Endothelial cell of umbilical vein (primary cell): Measurements from ENCODE around the gene SERPINA3. TPM values are rescaled to one million over a fixed set of nuclear protein-coding genes. Genes with fewer than 3 reads are reported as not detected.

Experiments used
- BruUV-seq: library from RNA; stranded (reverse); fragments of 400-500 nt; replicated peaks from 2 replicates; lab custom pipeline; 2021; lab: Mats Ljungman, UMichigan
- CTCF ChIA-PET: fragments of 300-600, 350-600 bp; sonication (Branson Sonifier 250); formaldehyde crosslinking; loops from one replicate; lab custom pipeline; 2021; ENCODE audit warnings: antibody characterized with exemption, inconsistent platforms; lab: Charles Lee
- POLR2A ChIA-PET: fragments of 300-600, 350-600 bp; sonication (Branson Sonifier 250); formaldehyde crosslinking; loops from one replicate; lab custom pipeline; 2021; ENCODE audit warnings: antibody characterized with exemption, inconsistent platforms; lab: Charles Lee
- DNase-seq: peaks from one replicate; pipeline ENCODE4 v3.0.0-alpha.2; 2011; ENCODE audit warnings: low read depth, low spot score
- FAIRE-seq: peaks from 2 replicates; lab custom pipeline; 2011; peaks lifted over from hg19 to GRCh38; lab: Jason Lieb, UNC
- H2AFZ ChIP-seq: 2 replicates; pipeline ENCODE4 v1.6.0; 2012; ENCODE audit warnings: low read depth, low read length, control low read depth, inconsistent platforms
- H3K27ac ChIP-seq: 2 replicates; pipeline ENCODE4 v1.5.1; 2011; ENCODE audit warnings: low read depth, mild to moderate bottlenecking, control low read depth, low read length, moderate library complexity; ENCODE audit not compliant: insufficient read depth
- H3K27me3 ChIP-seq, 2 experiments: 2 replicates each; pipeline versions ENCODE4 v1.6.0 to v1.6.1; 2011; ENCODE audit warnings: low read length in 2 of 2, mixed read lengths in 1 of 2; ENCODE audit not compliant: control insufficient read depth in 2 of 2, insufficient read depth in 2 of 2
- H3K36me3 ChIP-seq, 2 experiments: 2 replicates in 1 of 2; 3 replicates in 1 of 2; pipeline ENCODE4 v1.5.1; 2011; ENCODE audit warnings: low read length in 2 of 2, mild to moderate bottlenecking in 1 of 2, moderate library complexity in 1 of 2; ENCODE audit not compliant: control insufficient read depth in 2 of 2, insufficient read depth in 2 of 2; ENCODE audit errors: extremely low read depth in 1 of 2
- H3K4me1 ChIP-seq: 3 replicates; pipeline ENCODE4 v1.5.1; 2011; ENCODE audit warnings: mild to moderate bottlenecking, low read length; ENCODE audit not compliant: control insufficient read depth, insufficient read depth; ENCODE audit errors: extremely low read depth
- H3K4me2 ChIP-seq: 2 replicates; pipeline ENCODE4 v1.6.1; 2011; ENCODE audit warnings: low read length, control low read depth, mixed read lengths; ENCODE audit not compliant: insufficient read depth
- H3K4me3 ChIP-seq, 3 experiments: fragments of 200-600 bp in 1 of 3; sonication (generic), shearing (Covaris generic) in 1 of 3; replicated peaks in 1 of 3; 2 replicates each; pipeline ENCODE4 v1.5.1; 2011 to 2016; ENCODE audit warnings: control low read depth in 3 of 3, low read length in 3 of 3, mild to moderate bottlenecking in 2 of 3, inconsistent platforms in 1 of 3, low read depth in 1 of 3, moderate library complexity in 1 of 3; ENCODE audit not compliant: insufficient read depth in 1 of 3
- H3K79me2 ChIP-seq: 2 replicates; pipeline ENCODE4 v1.6.0; 2012; ENCODE audit warnings: low read length, inconsistent platforms; ENCODE audit not compliant: control insufficient read depth, insufficient read depth
- H3K9ac ChIP-seq: replicated peaks from 2 replicates; pipeline ENCODE3; 2011; ENCODE audit warnings: low read length, control low read depth; ENCODE audit not compliant: insufficient read depth; ENCODE audit errors: extremely low read depth
- H3K9me1 ChIP-seq: replicated peaks from 3 replicates; pipeline ENCODE4 v1.6.0; 2011; ENCODE audit warnings: mild to moderate bottlenecking, low read length; ENCODE audit not compliant: control insufficient read depth, insufficient read depth; ENCODE audit errors: extremely low read depth
- H3K9me3 ChIP-seq: replicated peaks from 2 replicates; pipeline ENCODE4 v1.5.1; 2012; ENCODE audit warnings: low read length, inconsistent platforms; ENCODE audit not compliant: control insufficient read depth, insufficient read depth
- H4K20me1 ChIP-seq: replicated peaks from 2 replicates; pipeline ENCODE3; 2011; ENCODE audit warnings: mild to moderate bottlenecking, low read length; ENCODE audit not compliant: control insufficient read depth, insufficient read depth; ENCODE audit errors: extremely low read depth
- EZH2 ChIP-seq: IDR thresholded peaks from 2 replicates; pipeline ENCODE4 v1.6.1; 2012; ENCODE audit warnings: borderline replicate concordance, low read depth, mild to moderate bottlenecking, moderate library complexity, low read length, inconsistent platforms; ENCODE audit not compliant: severe bottlenecking
- FOS ChIP-seq: IDR thresholded peaks from 2 replicates; pipeline ENCODE4 v1.6.1; 2011; ENCODE audit warnings: mild to moderate bottlenecking, low read length, moderate library complexity, borderline replicate concordance; ENCODE audit not compliant: insufficient read depth
- GATA2 ChIP-seq: IDR thresholded peaks from 2 replicates; pipeline ENCODE4 v1.7.0; 2011; ENCODE audit warnings: low read depth, mild to moderate bottlenecking, moderate library complexity, mixed read lengths, low read length; ENCODE audit not compliant: insufficient read length, insufficient read depth
- MYC ChIP-seq: IDR thresholded peaks from one replicate; pipeline ENCODE4 v1.6.1; 2011; ENCODE audit warnings: mild to moderate bottlenecking, low read depth, low read length
- POLR2A ChIP-seq: IDR thresholded peaks from 2 replicates; pipeline ENCODE4 v1.6.1; 2012; ENCODE audit warnings: low read depth, mild to moderate bottlenecking, control low read depth, low read length
- dilution Hi-C: fragments of 300-500 bp; cut with MboI; formaldehyde crosslinking; loops from one replicate; pipeline ENCODE4 v1.15.0; 2019; ENCODE audit warnings: low sequenced_read_pairs; ENCODE audit not compliant: extremely low pct_ligation_motif_present
- intact Hi-C: fragments of 100-400 bp; cut with micrococcal nuclease; formaldehyde crosslinking; loops from one replicate; pipeline ENCODE4 v1.10.0; 2022
- polyA plus RNA-seq, 4 experiments: library from polyadenylated mRNA; depleted of rRNA in 3 of 4; stranded (reverse) in 3 of 4; unstranded in 1 of 4; fragments of >200 nt; gene quantifications; 2 replicates each; pipeline versions ENCODE4 v1.2.1 to v1.2.3, GENCODE V29; 2011 to 2012; ENCODE audit warnings: missing spikeins in 1 of 4
- total RNA-seq: library from RNA; stranded (reverse); gene quantifications from 2 replicates; pipeline ENCODE4 v1.2.3, GENCODE V29; 2021
- TF ChIP-seq, protein P1 (sequence below): IDR thresholded peaks from 2 replicates; pipeline ENCODE4 v1.6.1; 2011; ENCODE audit not compliant: insufficient read depth, insufficient read length

Gene SERPINA3
- total and polyA plus RNA-seq, 2 donors (not counting 3 experiments of a cell fraction or from before 2014, with no cell fraction given), result not detected

DNA sequence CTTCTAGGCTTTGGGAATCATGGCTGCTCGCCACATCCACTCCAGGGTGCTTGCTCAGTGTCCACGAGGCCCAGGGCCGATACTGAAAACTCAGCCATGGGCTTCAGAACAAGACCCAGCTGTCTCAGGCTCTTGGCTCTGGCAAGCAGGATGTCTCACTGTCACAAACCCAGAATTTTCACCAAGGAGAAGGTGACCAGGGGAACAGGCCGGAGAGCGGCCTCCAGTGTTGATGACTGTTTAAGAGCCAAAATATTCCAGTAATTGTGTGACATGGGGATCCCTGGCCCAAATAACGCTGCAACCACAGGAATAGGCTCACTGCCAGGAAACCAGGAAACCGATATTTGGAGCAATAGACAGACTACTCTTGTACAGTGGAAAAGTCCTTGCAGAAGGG, 40.8 kb upstream of the SERPINA3 start:
- ChIA-PET POLR2A (no interaction called here), CTCF (no interaction called here)
- Histone ChIP-seq H3K27me3 (no peaks in the 10 kb centered on the region), H3K4me1 (no peaks in the 10 kb centered on the region), H3K9me3 (no peaks in the 10 kb centered on the region), H3K9me1 (no peaks in the 10 kb centered on the region), H2AFZ (no peak overlapping the region), H3K9ac (no peak overlapping the region), H3K27ac (no peak overlapping the region), H4K20me1 (no peaks in the 10 kb centered on the region), H3K4me2 (no peak overlapping the region), H3K36me3 (no peaks in the 10 kb centered on the region), H3K4me3 (no peak overlapping the region), H3K79me2 (no peaks in the 10 kb centered on the region)
- no TSS peak for BruUV-seq
- intact Hi-C loops, result no loop called here
- FAIRE-seq (no peak), DNase-seq (no peak)
- dilution Hi-C loops, result no loop called here
- TF ChIP-seq EZH2 (no peak), GATA2 (no peak), FOS (no peak), MYC (no peak), POLR2A (no peak)
- TF ChIP-seq, protein P1, sequence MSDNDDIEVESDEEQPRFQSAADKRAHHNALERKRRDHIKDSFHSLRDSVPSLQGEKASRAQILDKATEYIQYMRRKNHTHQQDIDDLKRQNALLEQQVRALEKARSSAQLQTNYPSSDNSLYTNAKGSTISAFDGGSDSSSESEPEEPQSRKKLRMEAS, result no peak

DNA sequence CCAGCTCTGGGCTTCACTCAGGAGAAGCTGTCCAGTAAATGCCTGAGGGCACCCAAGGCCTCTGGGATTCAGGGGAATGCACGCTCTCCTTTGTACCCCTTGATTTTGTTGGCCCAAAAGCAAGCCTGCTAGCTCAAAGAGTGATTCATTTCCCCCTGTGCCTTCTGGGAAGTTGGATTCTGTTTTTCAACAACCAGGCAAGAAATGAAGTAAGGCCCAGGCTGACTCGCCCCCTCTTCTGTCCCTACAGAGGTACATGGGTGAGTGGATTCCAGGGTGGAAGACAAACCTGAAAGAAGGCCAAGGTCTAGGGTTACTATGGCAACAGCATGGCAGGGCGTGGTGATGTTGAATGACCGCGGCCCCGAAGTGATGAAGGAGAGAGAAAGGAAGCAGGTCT, 40.2 kb upstream of the SERPINA3 start:
- POLR2A ChIA-PET, result no interaction called here
- no peak for FAIRE-seq
- BruUV-seq, result no TSS peak
- intact Hi-C loops (no loop called here), dilution Hi-C loops (no loop called here)
- Histone ChIP-seq H3K4me2 (no peak overlapping the region), H3K79me2 (no peaks in the 10 kb centered on the region), H3K36me3 (no peaks in the 10 kb centered on the region), H3K9ac (no peak overlapping the region), H3K9me3 (no peaks in the 10 kb centered on the region), H4K20me1 (no peaks in the 10 kb centered on the region), H3K4me3 (no peak overlapping the region), H3K27ac (no peak overlapping the region), H3K9me1 (no peaks in the 10 kb centered on the region), H2AFZ (no peak overlapping the region), H3K27me3 (no peaks in the 10 kb centered on the region), H3K4me1 (no peaks in the 10 kb centered on the region)
- TF ChIP-seq POLR2A, result no peak
- peak; percentile 36 for TF ChIP-seq FOS
- peak; percentile 11 for DNase-seq
- CTCF ChIA-PET, result no interaction called here
